IMR-90 (cell line): Measurements from ENCODE around the gene CNNM2.
A peak's percentile ranks its signal among the peaks of the same experiment; 100 is the strongest.

Source experiments
- BHLHE40 ChIP-seq: fragments of 150-350 bp; IDR thresholded peaks from 2 replicates; pipeline ENCODE4 v1.6.1; 2016; ENCODE audit warnings: mild to moderate bottlenecking, low read depth, low read length
- CEBPB ChIP-seq: IDR thresholded peaks from 2 replicates; pipeline ENCODE4 v1.6.1; 2012; ENCODE audit warnings: low read depth, low read length, improper control_type of control experiment
- CHD1 ChIP-seq: IDR thresholded peaks from 2 replicates; pipeline ENCODE4 v1.6.1; 2012; ENCODE audit warnings: low read depth, low read length, improper control_type of control experiment
- CTCF ChIP-seq: conservative IDR thresholded peaks from 2 replicates; pipeline ENCODE4 v1.5.1; 2012; ENCODE audit warnings: mild to moderate bottlenecking, low read depth, low read length, improper control_type of control experiment
- MAFK ChIP-seq: IDR thresholded peaks from 2 replicates; pipeline ENCODE4 v1.6.1; 2012; ENCODE audit warnings: low read depth, low read length, improper control_type of control experiment
- NFE2L2 ChIP-seq: fragments of 150-350 bp; IDR thresholded peaks from 2 replicates; pipeline ENCODE4 v1.6.1; 2016; ENCODE audit warnings: low read depth, mild to moderate bottlenecking, low read length
- POLR2A ChIP-seq: IDR thresholded peaks from 2 replicates; pipeline ENCODE4 v1.6.1; 2012; ENCODE audit warnings: mild to moderate bottlenecking, low read depth, low read length
- RAD21 ChIP-seq: IDR thresholded peaks from 2 replicates; pipeline ENCODE4 v1.6.1; 2012; ENCODE audit warnings: low read length, improper control_type of control experiment
- RCOR1 ChIP-seq: IDR thresholded peaks from 2 replicates; pipeline ENCODE4 v1.6.1; 2012; ENCODE audit warnings: mild to moderate bottlenecking, low read length, improper control_type of control experiment; ENCODE audit not compliant: insufficient replicate concordance
- SMC3 ChIP-seq: fragments of 150-350 bp; IDR thresholded peaks from 2 replicates; pipeline ENCODE4 v1.6.1; 2016; ENCODE audit warnings: low read depth, mild to moderate bottlenecking, antibody characterized with exemption, low read length, moderate library complexity
- USF2 ChIP-seq: fragments of 150-350 bp; IDR thresholded peaks from 2 replicates; pipeline ENCODE4 v1.6.1; 2017; ENCODE audit warnings: mild to moderate bottlenecking, antibody characterized with exemption, low read length, low read depth

DNA sequence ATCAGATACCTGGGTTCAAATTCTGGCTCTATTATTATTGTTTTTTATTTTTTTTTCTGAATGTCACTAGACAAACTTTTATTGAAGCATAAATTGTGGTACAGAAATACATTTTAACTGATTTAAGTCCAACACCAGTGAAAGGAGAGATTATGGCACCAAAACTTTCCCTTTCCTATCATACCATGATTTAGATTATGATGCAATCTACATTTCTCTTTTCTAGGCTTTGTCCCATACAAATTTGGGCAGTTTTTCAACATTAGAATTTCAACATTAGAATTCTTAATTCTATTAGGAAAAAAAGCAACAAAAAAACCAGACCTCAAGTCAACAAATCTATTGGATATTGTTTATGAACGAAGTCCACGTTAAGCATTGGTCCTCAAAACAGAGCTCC lies 37.8 kb upstream of the CNNM2 start:
- TF ChIP-seq CTCF (no peak), POLR2A (no peak), SMC3 (no peak), BHLHE40 (no peak), MAFK (no peak), RAD21 (no peak), RCOR1 (no peak), CEBPB (peak; percentile 70), CHD1 (no peak), USF2 (no peak), NFE2L2 (no peak)
